HG03095 (cell line): Measurements from ENCODE around the gene INTS3.
"Not testable (repeated sequence)": the region's sequence is repeated elsewhere in the genome, so short reads cannot be mapped to it uniquely, and the experiment has no call there.

Experiments used
- ATAC-seq: cut with Tn5 transposase; IDR thresholded peaks from one replicate; pipeline ENCODE4 v1.9.1; 2021; ENCODE audit warnings: moderate library complexity; ENCODE audit not compliant: unreplicated experiment

INTS3 gene

GRCh38 chr1:153750026-153750995 lies 22.5 kb downstream of the INTS3 start:
- ATAC-seq = no peak

GRCh38 chr1:153752072-153752471 lies 24.2 kb downstream of the INTS3 start:
- no peak for ATAC-seq

- no peak for ATAC-seq
These were observed 24.8 kb downstream of the INTS3 start for GRCh38 chr1:153752571-153753195.

GRCh38 chr1:153754266-153754665 lies 26.4 kb downstream of the INTS3 start:
- no peak for ATAC-seq

GRCh38 chr1:153760440-153760839 lies 32.6 kb downstream of the INTS3 start:
- no peak for ATAC-seq

GRCh38 chr1:153763365-153764225 lies 35.7 kb downstream of the INTS3 start:
- ATAC-seq = no peak

GRCh38 chr1:153764310-153764709 lies 36.5 kb downstream of the INTS3 start:
- no peak for ATAC-seq

GRCh38 chr1:153766663-153767062 lies 38.8 kb downstream of the INTS3 start:
- not testable (repeated sequence) for ATAC-seq

GRCh38 chr1:153767519-153767918 lies 39.7 kb downstream of the INTS3 start:
- no peak for ATAC-seq

- ATAC-seq = no peak
These were observed 40.7 kb downstream of the INTS3 start for GRCh38 chr1:153768316-153769181.

- no peak for ATAC-seq
These were observed 41.4 kb downstream of the INTS3 start for GRCh38 chr1:153769221-153769620.

GRCh38 chr1:153770797-153771196 lies 42.9 kb downstream of the INTS3 start:
- ATAC-seq = no peak

GRCh38 chr1:153771261-153771660 lies 43.4 kb downstream of the INTS3 start:
- no peak for ATAC-seq

- ATAC-seq = no peak
These were observed 44.2 kb downstream of the INTS3 start for GRCh38 chr1:153771841-153772593.

GRCh38 chr1:153773096-153773921 lies 45.5 kb downstream of the INTS3 start:
- no peak for ATAC-seq

GRCh38 chr1:153774026-153774595 lies 46.3 kb downstream of the INTS3 start:
- no peak for ATAC-seq

- ATAC-seq = peak; percentile 37
These were observed 47.1 kb downstream of the INTS3 start, which contains the start of gene SLC27A3 for GRCh38 chr1:153774780-153775457. SLC27A3 (plus strand) TSS chr1:153775407; CDS start chr1:153775498, 91 bp downstream.
